GM18951 (cell line): ENCODE measurements around the gene NTNG2.
"Not testable (repeated sequence)": the region's sequence is repeated elsewhere in the genome, so short reads cannot be mapped to it uniquely, and the experiment has no call there.

ENCODE experiments used
- POLR2A ChIP-seq: IDR thresholded peaks from 4 replicates; pipeline ENCODE4 v1.6.1; 2011; ENCODE audit warnings: mild to moderate bottlenecking; ENCODE audit not compliant: insufficient read length, insufficient read depth; ENCODE audit errors: extremely low read depth
- in situ Hi-C: fragments of 300-500 bp; cut with MboI; formaldehyde crosslinking; loops from one replicate; pipeline ENCODE4 v1.12.0; 2022; ENCODE audit warnings: low sequenced_read_pairs, mixed read lengths, inconsistent platforms; ENCODE audit not compliant: unreplicated experiment

Gene NTNG2

DNA sequence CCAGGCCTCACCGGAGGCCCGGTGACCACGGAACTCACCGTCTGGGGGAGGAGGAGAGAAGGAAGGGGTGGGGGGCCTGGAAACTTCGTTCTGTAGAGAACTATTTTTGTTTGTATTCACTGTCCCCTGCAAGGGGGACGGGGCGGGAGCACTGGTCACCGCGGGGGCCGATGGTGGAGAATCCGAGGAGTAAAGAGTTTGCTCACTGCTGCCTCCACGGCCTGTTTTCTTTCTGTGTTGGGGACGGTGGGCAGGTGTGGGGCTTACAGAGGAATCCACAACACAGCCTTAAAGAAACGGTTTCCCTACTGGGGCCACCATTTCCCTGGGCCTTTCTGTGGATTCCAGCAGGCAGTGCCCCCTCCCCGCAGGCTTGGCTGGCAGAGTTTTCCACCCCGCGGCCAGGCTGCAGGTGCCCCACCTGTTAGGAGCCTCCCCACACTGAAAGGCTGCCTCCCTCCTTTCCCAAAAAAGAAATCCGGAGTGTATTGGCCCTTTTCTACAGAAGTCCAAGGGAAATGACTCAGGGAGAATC, 80.8 kb downstream of the NTNG2 start:
- in situ Hi-C loops = no loop called here
- no peak for TF ChIP-seq POLR2A

DNA sequence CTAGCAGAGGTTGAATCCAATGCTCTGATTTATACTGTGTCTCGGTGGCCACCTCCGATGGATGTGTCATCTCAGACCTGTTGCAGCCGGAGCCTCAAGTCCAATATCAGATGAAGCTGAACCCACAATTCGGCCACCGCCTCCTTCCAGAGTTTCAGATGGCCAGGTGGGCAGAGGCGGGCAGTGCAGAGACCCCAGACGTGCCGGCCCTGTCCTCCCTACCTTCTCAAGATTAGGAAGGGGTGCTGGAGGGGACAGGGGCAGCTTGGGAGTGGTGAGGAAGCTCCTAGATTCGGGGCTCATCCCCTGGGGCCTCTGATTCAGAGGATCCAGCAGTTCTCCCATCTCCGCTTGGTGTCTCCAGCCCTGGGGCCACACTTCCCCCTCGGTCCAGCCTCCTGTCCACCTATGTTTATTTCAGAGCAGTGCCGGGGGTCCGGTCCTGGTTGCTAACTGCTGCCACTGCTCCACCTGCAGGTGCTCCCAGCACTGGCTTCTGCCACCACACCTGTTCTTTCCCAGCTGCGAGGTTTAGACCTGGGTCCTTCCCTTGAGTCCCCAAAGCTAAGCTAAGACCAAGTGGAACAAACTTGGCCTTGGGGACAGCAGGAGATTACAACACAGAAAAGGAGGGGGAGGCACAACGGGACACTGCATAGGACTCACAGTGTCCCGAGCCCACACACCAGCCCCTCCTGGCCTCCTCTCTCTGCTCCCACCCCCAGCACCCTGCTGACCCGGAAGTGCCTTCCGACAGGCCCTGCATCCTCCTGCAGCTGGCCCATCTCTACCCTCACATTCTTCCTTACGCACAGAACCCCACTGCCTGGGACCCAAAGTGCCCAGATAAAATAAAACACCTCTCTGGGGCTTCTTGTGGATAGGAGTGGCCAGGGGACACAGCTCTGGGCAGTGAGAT, 81.6 kb downstream of the NTNG2 start:
- in situ Hi-C loops = no loop called here
- TF ChIP-seq POLR2A = no peak

- no peak for TF ChIP-seq POLR2A
- in situ Hi-C loops = no loop called here
Observed at GRCh38 chr9:132244582-132245455, 83.0 kb downstream of the NTNG2 start.

GRCh38 chr9:132245465-132245864, 83.6 kb downstream of the NTNG2 start:
- TF ChIP-seq POLR2A = no peak
- in situ Hi-C loops = no loop called here

GRCh38 chr9:132247942-132248341, 86.1 kb downstream of the NTNG2 start:
- no peak for TF ChIP-seq POLR2A
- in situ Hi-C loops = no loop called here

- TF ChIP-seq POLR2A = no peak
- in situ Hi-C loops = no loop called here
Observed at GRCh38 chr9:132249123-132249522, 87.3 kb downstream of the NTNG2 start.

- in situ Hi-C loops = no loop called here
- TF ChIP-seq POLR2A = no peak
Observed at GRCh38 chr9:132249690-132250089, 87.8 kb downstream of the NTNG2 start.

GRCh38 chr9:132250324-132251262, 88.7 kb downstream of the NTNG2 start:
- no peak for TF ChIP-seq POLR2A

GRCh38 chr9:132260846-132261245, 99.0 kb downstream of the NTNG2 start:
- in situ Hi-C loops = no loop called here

More at GRCh38 chr9:132250324-132251262, 88.7 kb downstream of the NTNG2 start:
- in situ Hi-C loops = no loop called here

DNA sequence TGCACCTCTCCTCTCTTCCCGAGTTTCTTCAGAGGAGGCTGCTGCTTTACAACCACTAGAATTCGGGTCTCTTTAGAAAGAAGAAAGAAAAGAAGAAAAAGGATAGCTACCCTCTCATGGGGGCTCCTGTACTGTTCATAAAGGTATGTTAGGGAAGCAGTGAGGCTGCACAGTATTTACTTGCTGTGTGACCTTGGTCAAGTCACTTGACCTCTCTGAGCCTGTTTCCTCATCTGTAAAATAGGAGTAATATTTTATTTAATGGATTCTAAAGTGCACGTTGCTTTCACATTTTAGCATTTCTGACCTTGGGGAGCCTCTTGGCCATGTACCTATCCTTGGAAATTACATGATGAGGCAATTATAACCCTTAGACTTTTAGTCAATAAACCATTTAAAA, 104.2 kb downstream of the NTNG2 start:
- TF ChIP-seq POLR2A = no peak
- in situ Hi-C loops = no loop called here

More at GRCh38 chr9:132260846-132261245, 99.0 kb downstream of the NTNG2 start:
- no peak for TF ChIP-seq POLR2A

GRCh38 chr9:132267660-132268059, 105.8 kb downstream of the NTNG2 start:
- in situ Hi-C loops = no loop called here
- TF ChIP-seq POLR2A = no peak

GRCh38 chr9:132268725-132269352, 107.0 kb downstream of the NTNG2 start:
- TF ChIP-seq POLR2A = no peak

GRCh38 chr9:132269704-132270516, 108.1 kb downstream of the NTNG2 start:
- in situ Hi-C loops = not testable (repeated sequence)

More at GRCh38 chr9:132268725-132269352, 107.0 kb downstream of the NTNG2 start:
- in situ Hi-C loops = no loop called here
